GM19099 (cell line): ENCODE measurements around the gene ADGRL3.

Source experiments
- POLR2A ChIP-seq: IDR thresholded peaks from 3 replicates; pipeline ENCODE4 v1.6.1; 2011; ENCODE audit warnings: low read depth; ENCODE audit not compliant: insufficient read length; ENCODE audit errors: extremely low read depth

ADGRL3 gene

DNA sequence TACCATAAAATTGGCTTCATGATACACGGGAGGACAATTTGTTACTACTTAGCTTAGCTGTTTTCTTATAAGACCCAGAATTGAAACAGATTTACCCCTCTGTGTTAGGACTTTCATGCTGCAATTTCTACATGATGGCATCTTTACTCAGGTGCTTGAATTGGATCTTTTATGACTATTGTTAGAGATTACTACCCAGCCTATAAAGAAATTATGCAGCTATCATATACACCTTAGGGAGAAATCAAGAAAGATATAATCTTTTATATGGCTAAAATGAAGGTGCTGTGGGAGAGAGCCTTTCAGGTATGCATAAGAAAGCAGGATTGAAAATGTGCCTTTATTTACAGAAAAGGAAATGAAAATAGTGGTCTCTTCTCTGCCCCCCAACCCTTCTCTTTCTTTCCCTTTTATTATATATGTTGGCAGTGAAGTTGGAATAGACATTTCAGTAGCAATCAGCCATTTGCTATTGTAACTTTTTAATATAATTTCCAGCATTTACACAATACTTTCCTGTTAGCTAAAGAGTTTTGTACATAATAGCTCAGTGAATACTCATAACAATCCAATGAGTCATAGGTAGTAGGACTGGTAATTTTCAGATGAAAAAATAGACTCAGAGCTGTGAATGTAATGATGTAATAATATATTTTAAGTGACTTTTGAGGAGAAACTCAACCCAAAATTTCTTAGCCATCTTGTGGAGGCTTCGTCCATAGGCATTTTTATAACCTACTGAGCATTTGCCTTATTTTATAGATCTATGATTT is 311.8 kb downstream of the ADGRL3 start:
- no peak for TF ChIP-seq POLR2A

DNA sequence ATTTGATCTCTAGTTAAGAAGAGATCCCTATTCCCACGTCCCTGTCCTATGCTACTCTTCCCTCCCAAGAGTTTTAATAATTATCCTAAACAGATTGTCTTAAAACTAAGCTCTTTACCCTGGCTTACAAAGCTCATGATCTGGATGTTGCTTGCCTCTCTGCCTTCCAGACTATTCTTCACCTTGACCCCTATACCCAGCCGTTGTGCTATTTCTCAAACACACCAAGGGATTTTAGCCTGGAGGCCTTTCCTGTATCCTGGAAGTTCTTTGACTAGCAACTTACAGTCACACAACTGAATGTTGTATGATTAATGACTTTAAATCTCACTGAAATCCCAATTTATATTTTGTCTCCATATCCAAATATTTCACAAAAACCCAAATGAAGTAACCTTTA is 314.9 kb downstream of the ADGRL3 start:
- no peak for TF ChIP-seq POLR2A

DNA sequence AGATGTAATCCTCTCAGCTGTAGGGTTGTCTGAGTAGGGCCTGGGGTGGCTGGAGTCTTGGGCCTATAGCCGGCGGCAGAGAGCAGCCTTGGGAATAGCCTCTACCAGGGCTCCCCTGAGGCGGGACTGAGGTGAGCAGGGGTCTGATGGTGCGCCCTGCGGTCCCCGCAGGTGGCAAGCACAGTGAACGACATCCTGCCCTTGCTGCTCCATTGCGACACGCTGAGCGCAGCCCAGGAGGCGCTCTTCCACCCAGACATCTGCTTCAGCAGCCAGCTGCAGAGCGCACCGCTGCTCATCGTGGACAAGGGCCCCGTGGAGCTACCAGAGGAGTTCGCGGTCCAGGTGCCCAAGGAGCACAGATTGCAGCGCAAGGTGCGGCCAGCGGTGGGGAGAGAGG is 317.0 kb downstream of the ADGRL3 start:
- no peak for TF ChIP-seq POLR2A

DNA sequence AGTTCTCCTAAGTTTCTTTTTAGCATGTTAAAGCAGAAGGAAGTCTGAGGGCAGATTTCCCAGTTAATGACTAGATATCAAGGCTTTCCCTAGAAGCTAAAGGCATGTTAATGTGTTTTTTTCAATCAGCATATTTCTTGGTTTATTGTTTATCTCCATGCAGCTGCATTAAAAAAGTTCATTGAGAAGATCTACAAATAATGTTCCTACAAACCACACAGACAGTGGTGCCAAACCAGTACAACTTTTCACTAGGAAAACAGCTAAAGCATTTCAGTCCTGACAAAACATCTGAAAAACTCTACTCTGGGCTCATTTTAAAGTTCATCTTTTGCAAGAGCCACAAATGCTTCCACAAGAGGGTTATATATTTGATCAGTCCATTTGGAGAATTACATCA is 320.0 kb downstream of the ADGRL3 start:
- TF ChIP-seq POLR2A, result no peak

DNA sequence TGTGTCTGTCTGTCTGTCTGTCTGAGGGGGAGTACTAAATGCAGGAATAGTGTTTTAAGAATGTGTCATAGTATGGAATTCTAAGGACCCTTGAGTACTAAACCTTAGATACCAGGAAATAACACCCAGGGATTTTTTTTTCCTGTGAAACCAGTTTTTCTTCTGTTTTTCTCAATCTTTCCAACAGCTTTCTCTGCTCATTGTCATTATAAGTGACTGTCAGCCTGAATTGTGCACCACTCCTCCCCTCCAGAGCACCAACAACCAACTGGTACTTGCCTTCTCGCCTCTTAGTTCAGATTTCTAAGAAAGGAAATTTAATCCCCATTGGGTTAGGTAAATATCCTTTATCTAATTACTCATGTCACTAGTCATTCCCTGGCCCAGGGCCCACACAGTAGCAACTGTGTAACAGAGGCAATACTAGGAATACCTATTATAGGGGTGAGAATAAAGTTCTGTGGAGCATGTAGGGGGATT is 320.6 kb downstream of the ADGRL3 start:
- TF ChIP-seq POLR2A, result no peak

DNA sequence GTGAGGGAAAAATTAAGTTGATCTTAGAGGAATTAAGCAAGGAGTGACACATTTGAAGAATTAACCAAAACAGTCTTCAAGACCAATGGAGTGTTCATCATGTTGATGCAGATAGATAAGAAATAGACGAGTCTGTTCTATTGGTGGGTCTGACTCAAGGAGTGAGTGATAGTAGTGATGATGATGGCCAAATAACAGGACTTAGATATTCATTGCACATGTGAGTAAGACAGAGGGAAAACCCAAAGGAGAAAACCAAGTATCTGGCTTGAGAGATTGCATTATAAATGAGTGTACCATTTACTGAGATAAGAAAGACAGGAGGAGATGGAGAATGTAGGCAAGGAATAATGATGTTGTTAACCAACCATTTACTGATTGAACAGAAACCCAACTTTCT is 321.3 kb downstream of the ADGRL3 start:
- no peak for TF ChIP-seq POLR2A

DNA sequence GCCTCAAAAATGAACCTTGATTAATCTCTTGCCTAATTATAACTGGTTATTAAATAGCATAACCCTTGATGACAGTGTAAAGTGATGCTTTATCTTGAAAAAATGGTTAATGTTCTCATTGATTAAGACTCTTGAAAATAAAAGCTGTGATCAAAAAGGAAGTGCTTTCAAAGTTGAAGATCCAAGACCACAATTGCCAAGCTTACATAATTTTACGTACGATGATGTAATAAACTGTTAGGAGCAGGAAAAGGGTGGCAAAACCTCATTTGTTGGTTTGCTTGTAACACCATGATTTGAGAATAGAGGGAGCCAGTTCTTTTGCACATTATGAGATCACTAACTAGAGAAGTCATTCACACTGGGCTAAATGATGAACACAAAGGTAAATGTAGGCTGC is 322.2 kb downstream of the ADGRL3 start:
- no peak for TF ChIP-seq POLR2A

DNA sequence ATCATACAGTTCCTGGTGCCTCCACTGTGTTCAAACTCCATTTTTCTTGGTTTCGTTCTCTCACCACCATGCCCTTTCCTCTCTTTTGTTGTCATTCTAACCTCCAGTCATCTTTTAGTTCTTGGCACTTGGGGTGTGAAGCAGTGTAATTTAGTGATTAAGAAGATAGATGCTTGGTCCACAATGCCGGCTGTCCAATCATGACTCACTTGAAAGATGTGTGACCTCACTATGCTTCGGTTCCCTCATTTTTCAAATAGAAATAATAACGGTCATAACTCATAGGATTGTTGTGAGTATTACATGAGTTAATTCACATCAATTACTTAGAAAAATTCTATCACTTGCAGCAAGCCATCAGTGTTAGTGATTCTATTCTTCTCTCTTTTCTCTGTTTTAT is 327.8 kb downstream of the ADGRL3 start:
- TF ChIP-seq POLR2A, result no peak

DNA sequence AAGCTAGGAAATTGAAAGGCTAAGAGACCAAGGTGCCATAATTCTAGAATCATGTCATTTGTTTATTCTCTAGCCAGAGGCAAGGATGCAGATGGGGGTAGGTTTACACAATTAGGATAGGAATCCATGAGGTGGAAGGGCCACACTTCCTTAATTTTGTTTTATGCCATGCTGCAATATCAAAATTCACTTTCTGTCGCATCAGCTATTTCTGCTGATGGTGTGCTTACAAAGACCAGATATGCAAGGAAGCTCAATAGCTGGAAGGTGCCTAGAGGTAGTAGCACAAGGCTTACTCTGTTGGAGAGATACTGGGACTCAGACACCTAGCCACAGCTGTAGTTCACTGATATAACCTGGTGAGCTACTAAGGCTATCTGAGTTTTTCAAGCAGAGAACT is 328.5 kb downstream of the ADGRL3 start:
- no peak for TF ChIP-seq POLR2A

DNA sequence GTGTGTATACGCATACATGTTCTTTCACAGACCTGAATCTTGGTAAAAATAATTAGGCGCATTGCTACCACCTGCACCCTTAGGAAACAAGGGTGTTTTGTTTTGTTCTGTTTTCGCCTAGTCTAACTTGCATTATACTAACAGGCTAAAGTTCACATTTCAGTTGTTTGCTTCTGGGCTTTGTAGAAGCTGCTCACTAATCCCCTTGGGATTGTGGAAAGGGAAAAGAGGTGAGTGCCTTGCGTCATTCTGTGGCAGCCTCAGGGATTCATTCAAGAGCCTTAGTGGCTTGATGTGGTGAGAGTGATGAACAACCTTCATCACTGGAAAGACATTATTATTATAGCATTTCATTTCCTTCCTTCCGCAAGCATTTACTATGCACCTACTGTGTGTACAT is 331.1 kb downstream of the ADGRL3 start:
- no peak for TF ChIP-seq POLR2A

DNA sequence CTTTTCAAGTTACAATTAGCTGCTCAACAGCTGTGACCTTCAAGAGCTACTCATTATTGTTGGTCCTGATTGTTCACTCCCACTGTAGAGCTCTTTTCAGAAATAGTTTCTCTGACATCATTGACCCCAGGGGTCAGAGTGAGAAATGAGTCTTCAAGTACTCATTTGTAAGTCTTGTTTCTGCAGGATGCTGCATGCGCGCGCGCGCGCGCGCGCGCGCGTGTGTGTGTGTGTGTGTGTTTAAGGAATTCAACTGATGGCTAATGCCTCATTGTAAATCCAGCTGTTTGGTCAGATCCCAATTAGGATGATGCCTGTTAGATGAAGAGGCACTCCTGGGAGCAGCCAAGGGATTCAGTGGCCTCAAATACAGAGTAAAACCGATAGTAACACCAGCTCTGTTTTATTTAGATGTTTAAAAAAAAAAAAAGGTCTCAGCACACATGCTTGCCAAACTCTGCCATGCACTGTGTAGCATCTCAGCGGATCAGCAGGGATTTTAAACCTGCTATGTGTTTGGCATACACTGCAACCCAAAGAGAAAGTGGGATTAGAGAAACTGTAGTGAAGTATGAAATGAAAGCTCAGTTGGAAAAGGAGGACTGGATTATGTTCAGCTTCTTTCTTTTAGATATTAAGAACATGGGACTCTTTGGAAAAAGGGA is 332.3 kb downstream of the ADGRL3 start:
- no peak for TF ChIP-seq POLR2A

DNA sequence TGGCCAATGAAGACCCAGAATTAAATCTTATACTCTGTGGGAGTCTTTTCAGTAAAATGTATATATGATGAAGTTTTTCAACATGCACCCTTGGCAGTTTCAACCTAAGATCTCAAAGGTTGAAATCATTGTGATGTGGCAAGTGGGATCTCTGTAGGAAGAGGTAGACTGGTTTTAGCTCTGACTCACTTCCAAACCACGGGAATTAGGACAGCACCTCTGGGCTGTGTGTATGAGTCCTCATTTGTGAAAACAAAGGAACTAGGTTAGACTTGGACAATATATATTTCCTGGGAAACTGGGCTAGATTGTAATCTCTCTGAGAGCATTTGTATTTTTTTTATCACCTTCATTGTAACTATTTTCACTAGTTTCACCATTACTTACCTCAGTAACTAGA is 333.0 kb downstream of the ADGRL3 start:
- no peak for TF ChIP-seq POLR2A

DNA sequence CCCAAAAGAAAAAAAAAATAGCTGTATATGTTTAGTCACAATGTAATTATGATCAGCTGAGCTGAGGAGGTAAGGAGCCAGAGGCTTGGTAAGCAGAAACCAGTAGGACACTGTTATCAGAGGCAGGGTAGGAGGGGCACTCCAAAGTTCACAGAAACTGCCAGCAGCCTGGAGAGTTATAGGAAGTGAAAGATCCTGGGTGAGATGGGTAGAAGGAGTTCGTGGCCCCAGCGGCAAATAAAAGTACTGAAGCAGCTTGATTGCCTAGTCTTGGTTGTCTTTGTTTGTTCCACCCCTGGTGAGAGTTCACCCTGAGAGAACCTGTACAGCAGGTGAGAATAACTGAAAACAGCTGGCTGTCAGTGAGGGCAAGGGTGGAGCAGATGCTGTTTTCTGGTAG is 340.8 kb downstream of the ADGRL3 start:
- no peak for TF ChIP-seq POLR2A

DNA sequence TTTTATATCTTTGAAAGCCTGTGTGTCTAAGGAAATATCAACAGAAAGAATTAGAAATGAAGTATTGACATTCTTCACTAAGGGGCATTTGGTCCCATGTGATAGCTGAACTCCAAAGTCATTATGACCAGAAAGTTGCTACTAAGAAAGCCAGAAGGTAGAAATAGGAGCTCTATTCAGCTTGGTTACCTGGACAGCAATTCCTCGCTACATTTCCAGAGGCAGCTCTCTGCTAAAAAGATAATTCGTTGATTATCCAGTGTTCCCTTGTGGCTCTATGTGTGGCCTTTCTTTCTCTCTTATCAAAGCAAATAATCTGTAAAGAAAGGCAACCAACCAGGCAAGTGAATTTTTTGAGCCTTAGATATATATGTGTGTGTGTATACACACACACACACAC is 341.3 kb downstream of the ADGRL3 start:
- TF ChIP-seq POLR2A, result no peak

DNA sequence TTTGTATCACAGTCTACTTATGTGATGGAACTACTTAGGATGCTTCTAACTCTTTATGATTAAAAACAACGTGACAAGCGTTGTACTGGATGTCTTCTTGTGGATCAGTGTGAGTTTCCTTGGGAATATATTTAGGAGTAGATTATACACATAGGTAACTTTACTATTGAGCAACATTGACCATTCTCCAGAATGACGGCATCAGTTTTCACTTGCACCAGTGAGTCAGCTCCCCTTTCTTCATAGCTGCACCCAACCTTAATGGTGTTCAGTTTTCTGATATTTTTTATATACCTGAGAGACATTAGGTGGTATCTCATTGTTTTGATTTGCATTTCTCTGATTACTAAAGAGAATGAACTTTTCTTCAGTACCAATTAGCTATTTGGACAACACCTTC is 343.9 kb downstream of the ADGRL3 start:
- TF ChIP-seq POLR2A, result no peak

DNA sequence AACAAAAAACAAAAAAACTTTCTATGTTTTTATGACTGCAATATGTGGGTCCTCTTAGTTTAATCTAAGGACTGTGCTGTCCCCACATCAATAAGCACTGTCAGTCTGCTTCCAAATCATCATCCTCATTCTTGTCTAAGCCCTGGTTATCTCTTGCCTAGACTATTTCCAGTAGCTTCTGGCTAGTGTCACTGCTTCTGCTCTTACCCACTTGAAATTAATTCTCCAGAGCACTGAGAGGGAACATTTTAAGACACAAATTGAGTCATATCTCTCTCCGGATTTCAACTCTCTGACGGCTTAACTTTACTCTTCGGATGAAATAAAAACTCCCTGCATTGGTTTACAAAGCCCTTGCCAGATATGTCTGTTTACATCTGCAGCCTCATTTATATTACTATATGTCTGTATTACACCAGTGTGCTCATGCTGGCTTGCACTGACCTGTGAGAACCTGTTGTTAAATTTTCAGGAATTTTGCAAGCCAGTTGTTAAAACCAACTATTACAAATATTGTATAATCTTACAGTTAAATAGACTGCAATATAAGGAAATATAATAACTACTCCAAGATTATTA is 345.9 kb downstream of the ADGRL3 start:
- TF ChIP-seq POLR2A, result no peak
